ENCODE results near the gene SVBP.

SVBP gene

GRCh38 chr1:42768172-42768571 is 49.0 kb downstream of the SVBP start:
- Histone ChIP-seq H3K27me3 (ENCODE audit: control insufficient read depth in 1 of 2, insufficient read depth in 2 of 2, low read length in 2 of 2) (no peaks in the 10 kb centered on the region), H3K9ac (ENCODE audit: low read length) (peak overlapping the region; percentile 57), H3K9me3 (ENCODE audit: low read length) (no peaks in the 10 kb centered on the region), H3K27ac (ENCODE audit: low read depth, low read length) (no peak overlapping the region), H3K36me3 (ENCODE audit: insufficient read depth, low read length) (peaks cover under 1% of the 10 kb centered on the region), H3K4me1 (ENCODE audit: insufficient read depth, low read length) (peaks cover 21% of the 10 kb centered on the region), H3K4me3 (ENCODE audit: low read depth in 1 of 2, low read length in 2 of 2) (peak overlapping the region; percentile 88 to 90)

DNA sequence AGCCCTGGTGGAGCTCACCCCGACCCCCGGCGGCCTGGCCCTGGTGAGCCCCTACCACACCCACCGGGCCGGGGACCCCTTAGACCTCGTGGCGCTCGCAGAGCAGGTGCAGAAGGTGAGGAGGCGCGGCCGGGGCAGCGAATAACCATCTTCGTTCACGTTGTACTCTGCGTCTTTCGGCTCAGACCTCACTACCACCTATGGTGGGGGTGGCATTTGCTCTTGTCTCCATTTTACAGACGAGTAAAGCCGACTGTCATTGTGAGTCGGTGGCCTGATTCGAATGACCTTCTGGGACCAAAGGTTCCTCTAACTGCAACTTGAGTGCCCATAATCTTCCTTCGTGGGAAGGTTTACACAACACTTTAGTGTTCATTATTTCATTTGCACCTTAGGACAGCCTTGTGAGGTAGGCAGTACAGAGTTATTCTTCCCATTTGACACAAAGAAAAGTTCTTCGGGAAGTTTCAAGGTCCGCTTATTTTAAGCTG is 49.6 kb downstream of the SVBP start:
- H3K9ac ChIP-seq (ENCODE audit: low read length): peak overlapping the region; percentile 57
- peak overlapping the region; percentile 81 for H3K27ac ChIP-seq (ENCODE audit: low read depth, low read length)
- H3K4me3 ChIP-seq (ENCODE audit: low read depth in 1 of 2, low read length in 2 of 2): peak overlapping the region; percentile 88 to 90
- H3K27me3 ChIP-seq (ENCODE audit: control insufficient read depth in 1 of 2, insufficient read depth in 2 of 2, low read length in 2 of 2): no peaks in the 10 kb centered on the region
- no peaks in the 10 kb centered on the region for H3K36me3 ChIP-seq (ENCODE audit: insufficient read depth, low read length)
- peaks cover 21% of the 10 kb centered on the region for H3K4me1 ChIP-seq (ENCODE audit: insufficient read depth, low read length)
- no peaks in the 10 kb centered on the region for H3K9me3 ChIP-seq (ENCODE audit: low read length)

- Histone ChIP-seq H3K27ac (ENCODE audit: low read depth, low read length) (peak within 1 kb of the TSS; percentile 83), H3K4me3 (ENCODE audit: low read depth in 1 of 2, low read length in 2 of 2) (peak within 1 kb of the TSS; percentile 88 to 90), H3K4me1 (ENCODE audit: insufficient read depth, low read length) (peaks cover 21% of the 10 kb centered on the region), H3K27me3 (ENCODE audit: control insufficient read depth in 1 of 2, insufficient read depth in 2 of 2, low read length in 2 of 2) (no peaks in the 10 kb centered on the region), H3K9me3 (ENCODE audit: low read length) (no peaks in the 10 kb centered on the region), H3K9ac (ENCODE audit: low read length) (peak within 1 kb of the TSS; percentile 72), H3K36me3 (ENCODE audit: insufficient read depth, low read length) (no peaks in the 10 kb centered on the region)
Measured at GRCh38 chr1:42766741-42767509, 50.3 kb downstream of the SVBP start, which contains the start of the genes C1orf50 and P3H1. C1orf50 (plus strand) TSS chr1:42767249; CDS start chr1:42767312, 63 bp downstream. P3H1 (minus strand) TSS chr1:42767028; CDS start chr1:42766971, 57 bp downstream.

DNA sequence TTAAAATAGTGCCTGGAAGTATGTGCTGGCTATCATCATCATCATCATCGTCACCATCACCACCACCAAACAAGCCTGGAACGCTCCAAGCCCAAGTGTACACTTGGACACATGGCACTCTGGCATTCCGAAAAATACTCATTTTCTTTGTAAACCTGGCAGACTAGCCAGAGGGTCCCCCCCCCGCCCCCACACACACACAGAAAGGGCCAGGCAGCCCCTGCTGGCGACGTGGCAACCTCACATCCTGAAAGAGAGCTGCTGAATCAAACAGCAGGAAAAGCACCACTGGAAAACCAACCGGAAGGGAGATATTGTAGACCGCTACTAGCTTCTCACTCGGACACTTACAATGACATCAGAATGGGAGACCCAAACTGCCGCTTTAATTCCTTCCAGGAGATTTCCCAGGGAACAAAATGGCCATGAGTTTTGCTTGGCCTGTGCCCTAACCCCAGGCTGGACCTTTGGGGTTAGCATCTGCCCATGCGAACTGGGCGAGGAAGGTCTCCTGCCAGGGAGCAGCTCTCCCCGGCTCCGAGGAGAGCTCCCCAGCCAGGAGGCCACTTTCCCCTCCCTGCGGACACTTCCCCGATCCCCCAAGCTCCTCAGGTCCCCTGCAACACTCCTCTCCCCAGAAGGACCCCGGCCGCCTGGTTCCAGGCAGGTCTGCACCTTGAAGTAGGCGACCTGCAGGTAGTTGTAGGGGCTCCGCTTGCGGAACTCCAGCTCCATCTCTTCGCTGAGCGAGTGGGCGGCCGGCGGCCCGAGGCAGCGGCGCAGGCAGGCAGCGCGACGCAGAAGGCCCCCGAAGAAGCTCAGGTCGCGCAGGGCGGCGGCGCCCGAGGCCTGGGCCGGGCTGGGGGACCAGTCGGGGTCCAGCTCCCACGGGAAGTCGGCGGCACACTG is 51.1 kb downstream of the SVBP start:
- peak overlapping the region; percentile 83 for H3K27ac ChIP-seq (ENCODE audit: low read depth, low read length)
- peak overlapping the region; percentile 72 for H3K9ac ChIP-seq (ENCODE audit: low read length)
- H3K4me3 ChIP-seq (ENCODE audit: low read depth in 1 of 2, low read length in 2 of 2): peak overlapping the region; percentile 73 to 88
- H3K4me1 ChIP-seq (ENCODE audit: insufficient read depth, low read length): peaks cover 21% of the 10 kb centered on the region
- H3K36me3 ChIP-seq (ENCODE audit: insufficient read depth, low read length): no peaks in the 10 kb centered on the region
- no peaks in the 10 kb centered on the region for H3K9me3 ChIP-seq (ENCODE audit: low read length)
- H3K27me3 ChIP-seq (ENCODE audit: control insufficient read depth in 1 of 2, insufficient read depth in 2 of 2, low read length in 2 of 2): no peaks in the 10 kb centered on the region

DNA sequence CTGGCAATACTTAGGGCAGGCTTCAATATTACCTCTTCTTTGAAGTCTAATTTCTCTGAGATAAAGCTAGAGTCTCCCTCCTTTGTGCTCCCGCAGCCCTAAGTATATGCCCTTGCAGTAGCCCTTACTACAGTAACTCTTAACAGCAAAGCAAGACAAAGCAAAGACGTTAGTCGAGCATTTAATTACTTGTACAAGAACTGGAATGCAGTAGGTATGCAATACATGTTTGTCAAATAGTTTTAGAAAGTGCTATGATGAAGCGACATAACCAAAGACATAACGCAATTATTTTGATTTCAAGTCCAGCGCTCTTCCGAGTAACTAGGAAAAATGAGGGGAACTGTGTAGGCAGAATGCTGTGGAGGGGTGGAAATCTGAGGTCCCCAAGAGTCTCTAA is 51.9 kb downstream of the SVBP start:
- Histone ChIP-seq H3K9me3 (ENCODE audit: low read length) (no peaks in the 10 kb centered on the region), H3K4me3 (ENCODE audit: low read depth in 1 of 2, low read length in 2 of 2) (peak overlapping the region; percentile 73 to 88), H3K4me1 (ENCODE audit: insufficient read depth, low read length) (peaks cover 21% of the 10 kb centered on the region), H3K9ac (ENCODE audit: low read length) (peak overlapping the region; percentile 27), H3K27me3 (ENCODE audit: control insufficient read depth in 1 of 2, insufficient read depth in 2 of 2, low read length in 2 of 2) (no peaks in the 10 kb centered on the region), H3K36me3 (ENCODE audit: insufficient read depth, low read length) (no peaks in the 10 kb centered on the region), H3K27ac (ENCODE audit: low read depth, low read length) (peak overlapping the region; percentile 83)

- Histone ChIP-seq H3K27ac (ENCODE audit: low read depth, low read length) (no peak overlapping the region), H3K9ac (ENCODE audit: low read length) (no peak overlapping the region), H3K4me1 (ENCODE audit: insufficient read depth, low read length) (peaks cover 17% of the 10 kb centered on the region)
Measured at GRCh38 chr1:42762269-42762668, 54.9 kb downstream of the SVBP start.

DNA sequence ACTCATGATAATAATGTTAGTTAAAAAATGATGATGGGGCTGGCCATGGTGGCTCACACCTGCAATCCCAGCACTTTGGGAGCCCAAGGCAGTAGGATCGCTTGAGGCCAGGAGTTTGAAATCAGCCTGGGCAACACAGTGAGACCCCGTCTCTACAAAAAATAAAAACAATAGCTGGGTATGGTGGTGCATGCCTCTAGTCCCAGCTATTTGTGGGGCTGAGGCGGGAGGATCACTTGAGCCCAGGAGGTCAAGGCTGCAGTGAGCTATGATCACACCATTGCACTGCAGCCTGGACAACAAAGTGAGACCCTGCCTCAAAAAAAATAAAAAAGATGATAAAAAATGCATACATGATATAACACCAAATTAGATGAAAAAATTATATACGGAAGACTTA is 55.6 kb downstream of the SVBP start:
- Histone ChIP-seq H3K27me3 (ENCODE audit: control insufficient read depth in 1 of 2, insufficient read depth in 2 of 2, low read length in 2 of 2) (no peaks in the 10 kb centered on the region), H3K27ac (ENCODE audit: low read depth, low read length) (no peak overlapping the region), H3K4me1 (ENCODE audit: insufficient read depth, low read length) (peaks cover 17% of the 10 kb centered on the region), H3K9ac (ENCODE audit: low read length) (no peak overlapping the region), H3K36me3 (ENCODE audit: insufficient read depth, low read length) (peaks cover 32% of the 10 kb centered on the region), H3K9me3 (ENCODE audit: low read length) (no peaks in the 10 kb centered on the region), H3K4me3 (ENCODE audit: low read depth in 1 of 2, low read length in 2 of 2) (no peak overlapping the region)

More at GRCh38 chr1:42762269-42762668, 54.9 kb downstream of the SVBP start:
- Histone ChIP-seq H3K9me3 (ENCODE audit: low read length) (no peaks in the 10 kb centered on the region), H3K4me3 (ENCODE audit: low read depth in 1 of 2, low read length in 2 of 2) (no peak overlapping the region), H3K27me3 (ENCODE audit: control insufficient read depth in 1 of 2, insufficient read depth in 2 of 2, low read length in 2 of 2) (no peaks in the 10 kb centered on the region), H3K36me3 (ENCODE audit: insufficient read depth, low read length) (peaks cover 28% of the 10 kb centered on the region)

GRCh38 chr1:42759114-42759513 is 58.1 kb downstream of the SVBP start:
- peaks cover 57% of the 10 kb centered on the region for H3K36me3 ChIP-seq (ENCODE audit: insufficient read depth, low read length)
- H3K27me3 ChIP-seq (ENCODE audit: control insufficient read depth in 1 of 2, insufficient read depth in 2 of 2, low read length in 2 of 2): no peaks in the 10 kb centered on the region

GRCh38 chr1:42758641-42759040 is 58.6 kb downstream of the SVBP start:
- no peak overlapping the region for H3K4me3 ChIP-seq (ENCODE audit: low read depth in 1 of 2, low read length in 2 of 2)
- H3K36me3 ChIP-seq (ENCODE audit: insufficient read depth, low read length): peaks cover 61% of the 10 kb centered on the region
- peaks cover 6% of the 10 kb centered on the region for H3K4me1 ChIP-seq (ENCODE audit: insufficient read depth, low read length)
- no peak overlapping the region for H3K27ac ChIP-seq (ENCODE audit: low read depth, low read length)
- no peaks in the 10 kb centered on the region for H3K9me3 ChIP-seq (ENCODE audit: low read length)
- H3K9ac ChIP-seq (ENCODE audit: low read length): no peak overlapping the region
- no peaks in the 10 kb centered on the region for H3K27me3 ChIP-seq (ENCODE audit: control insufficient read depth in 1 of 2, insufficient read depth in 2 of 2, low read length in 2 of 2)

More at GRCh38 chr1:42759114-42759513, 58.1 kb downstream of the SVBP start:
- H3K4me1 ChIP-seq (ENCODE audit: insufficient read depth, low read length): peaks cover 6% of the 10 kb centered on the region
- H3K9me3 ChIP-seq (ENCODE audit: low read length): no peaks in the 10 kb centered on the region
- no peak overlapping the region for H3K27ac ChIP-seq (ENCODE audit: low read depth, low read length)
- H3K9ac ChIP-seq (ENCODE audit: low read length): no peak overlapping the region
- no peak overlapping the region for H3K4me3 ChIP-seq (ENCODE audit: low read depth in 1 of 2, low read length in 2 of 2)

DNA sequence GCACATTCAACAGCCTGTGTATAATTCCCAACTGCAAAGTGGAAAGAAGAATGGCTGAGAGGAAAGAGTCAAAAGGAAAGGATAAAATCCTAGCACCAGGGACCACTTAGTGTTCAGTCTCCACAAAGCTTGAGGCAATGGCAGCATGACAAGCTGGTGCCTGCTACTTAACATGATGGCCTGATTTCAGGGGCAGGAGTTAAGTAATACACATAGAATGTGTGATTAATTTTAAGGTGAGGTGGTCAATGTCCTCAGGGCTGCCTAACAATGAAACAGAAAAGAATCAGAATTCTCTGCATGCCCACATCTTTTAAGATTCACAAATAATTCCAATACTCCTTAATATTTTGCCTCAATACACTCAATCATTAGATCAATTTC is 59.3 kb downstream of the SVBP start:
- Histone ChIP-seq H3K4me3 (ENCODE audit: low read depth in 1 of 2, low read length in 2 of 2) (no peak overlapping the region), H3K4me1 (ENCODE audit: insufficient read depth, low read length) (peaks cover 6% of the 10 kb centered on the region), H3K36me3 (ENCODE audit: insufficient read depth, low read length) (peaks cover 68% of the 10 kb centered on the region), H3K27ac (ENCODE audit: low read depth, low read length) (no peak overlapping the region), H3K9ac (ENCODE audit: low read length) (no peak overlapping the region), H3K9me3 (ENCODE audit: low read length) (no peaks in the 10 kb centered on the region), H3K27me3 (ENCODE audit: control insufficient read depth in 1 of 2, insufficient read depth in 2 of 2, low read length in 2 of 2) (no peaks in the 10 kb centered on the region)
